RWPE1 (cell line): ENCODE measurements around the gene MAPK8IP3.

Source experiments
- CTCF ChIA-PET: fragments of 350-600 bp; sonication (Branson Sonifier 250); formaldehyde crosslinking; extraction: SDS; loops from one replicate; lab custom pipeline; 2021; lab: Yijun Ruan, JAX
- POLR2A ChIA-PET: fragments of 400-600 bp; formaldehyde crosslinking; extraction: SDS; loops from one replicate; lab custom pipeline; 2020; ENCODE audit warnings: antibody characterized with exemption; ENCODE audit not compliant: low non-redundant PET; lab: Yijun Ruan, JAX
- DNase-seq: peaks from one replicate; pipeline ENCODE4 v3.0.0; 2012; ENCODE audit warnings: low spot score
- H3K27ac ChIP-seq: fragments of 450-650 bp; 2 replicates; pipeline ENCODE4 v1.5.1; 2017
- TF ChIP-seq, protein P1 (sequence below): fragments of 450-650 bp; conservative IDR thresholded peaks from 2 replicates; pipeline ENCODE4 v1.5.1; 2017; ENCODE audit warnings: low read depth, mild to moderate bottlenecking

MAPK8IP3 gene

DNA sequence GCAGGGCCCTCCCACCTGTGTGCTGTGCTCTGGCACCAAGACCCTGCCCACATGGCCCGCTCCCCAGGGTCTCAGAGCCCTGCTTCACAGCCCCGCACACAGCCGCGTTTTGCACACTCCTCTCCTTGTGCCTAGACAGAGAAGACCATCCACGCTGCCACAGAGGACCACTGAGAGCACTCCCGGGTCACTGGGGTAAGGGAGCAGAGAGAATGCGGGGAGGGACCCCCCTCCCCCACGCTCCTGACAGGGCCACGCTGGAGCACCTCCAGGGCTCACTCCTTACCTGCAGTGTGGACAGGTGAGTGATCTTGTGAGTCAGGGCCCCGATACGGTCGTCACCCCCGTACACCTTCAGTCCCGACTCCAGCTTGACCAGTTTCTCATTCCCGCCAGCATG lies 113.6 kb downstream of the MAPK8IP3 start:
- ChIA-PET CTCF (no interaction called here), POLR2A (no interaction called here)
- H3K27ac ChIP-seq = no peak overlapping the region
- TF ChIP-seq, protein P1, sequence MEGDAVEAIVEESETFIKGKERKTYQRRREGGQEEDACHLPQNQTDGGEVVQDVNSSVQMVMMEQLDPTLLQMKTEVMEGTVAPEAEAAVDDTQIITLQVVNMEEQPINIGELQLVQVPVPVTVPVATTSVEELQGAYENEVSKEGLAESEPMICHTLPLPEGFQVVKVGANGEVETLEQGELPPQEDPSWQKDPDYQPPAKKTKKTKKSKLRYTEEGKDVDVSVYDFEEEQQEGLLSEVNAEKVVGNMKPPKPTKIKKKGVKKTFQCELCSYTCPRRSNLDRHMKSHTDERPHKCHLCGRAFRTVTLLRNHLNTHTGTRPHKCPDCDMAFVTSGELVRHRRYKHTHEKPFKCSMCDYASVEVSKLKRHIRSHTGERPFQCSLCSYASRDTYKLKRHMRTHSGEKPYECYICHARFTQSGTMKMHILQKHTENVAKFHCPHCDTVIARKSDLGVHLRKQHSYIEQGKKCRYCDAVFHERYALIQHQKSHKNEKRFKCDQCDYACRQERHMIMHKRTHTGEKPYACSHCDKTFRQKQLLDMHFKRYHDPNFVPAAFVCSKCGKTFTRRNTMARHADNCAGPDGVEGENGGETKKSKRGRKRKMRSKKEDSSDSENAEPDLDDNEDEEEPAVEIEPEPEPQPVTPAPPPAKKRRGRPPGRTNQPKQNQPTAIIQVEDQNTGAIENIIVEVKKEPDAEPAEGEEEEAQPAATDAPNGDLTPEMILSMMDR = no peak
- DNase-seq = no peak
